ENCODE data around the gene EDNRA. TPM values are rescaled to one million over a fixed set of nuclear protein-coding genes. Genes with fewer than 3 reads are reported as not detected.

The EDNRA gene
- total and polyA plus RNA-seq, 8 donors, result 26.6 to 124 (median 101) TPM

DNA sequence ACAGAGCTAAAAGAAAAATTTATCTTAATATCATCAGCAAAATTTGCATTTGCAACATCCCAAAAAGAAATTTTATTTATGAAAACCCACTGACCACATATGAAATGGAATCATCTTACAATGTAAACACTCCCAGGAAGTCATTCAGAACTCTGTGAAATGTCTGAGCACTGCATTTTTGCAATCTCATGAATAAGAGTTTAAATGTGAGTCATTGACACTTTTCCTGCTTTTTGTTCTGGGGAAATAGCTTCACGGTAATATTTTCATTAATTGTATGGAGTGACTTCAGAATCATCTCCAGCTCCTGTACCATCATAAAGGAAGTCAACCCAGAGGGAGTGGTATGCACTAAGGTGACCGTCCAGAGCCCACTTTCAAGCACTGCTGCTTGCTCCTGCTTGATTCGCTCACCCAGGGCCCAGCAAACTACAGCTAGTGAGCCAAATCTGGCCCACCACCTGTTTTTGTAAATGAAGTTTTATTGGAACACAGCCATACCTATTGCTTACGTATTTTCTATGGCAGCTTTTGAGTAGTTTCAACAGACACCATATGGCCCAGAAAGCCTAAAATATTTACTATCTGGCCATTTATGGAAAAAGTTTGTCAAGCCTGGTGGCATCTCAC lies 17.2 kb downstream of the EDNRA start:
- H3K4me1 ChIP-seq, result no peaks in the 10 kb centered on the region
- intact Hi-C loops (cut with DNase I), result no loop called here
- no peaks in the 10 kb centered on the region for H3K9me3 ChIP-seq
- DNase-seq, result no peak
- no peak overlapping the region for H3K4me3 ChIP-seq
- H3K27ac ChIP-seq, result peak overlapping the region in 1 of 2 donors; percentile 66
- ATAC-seq, result peak; percentile 58
- TF ChIP-seq, protein P1, sequence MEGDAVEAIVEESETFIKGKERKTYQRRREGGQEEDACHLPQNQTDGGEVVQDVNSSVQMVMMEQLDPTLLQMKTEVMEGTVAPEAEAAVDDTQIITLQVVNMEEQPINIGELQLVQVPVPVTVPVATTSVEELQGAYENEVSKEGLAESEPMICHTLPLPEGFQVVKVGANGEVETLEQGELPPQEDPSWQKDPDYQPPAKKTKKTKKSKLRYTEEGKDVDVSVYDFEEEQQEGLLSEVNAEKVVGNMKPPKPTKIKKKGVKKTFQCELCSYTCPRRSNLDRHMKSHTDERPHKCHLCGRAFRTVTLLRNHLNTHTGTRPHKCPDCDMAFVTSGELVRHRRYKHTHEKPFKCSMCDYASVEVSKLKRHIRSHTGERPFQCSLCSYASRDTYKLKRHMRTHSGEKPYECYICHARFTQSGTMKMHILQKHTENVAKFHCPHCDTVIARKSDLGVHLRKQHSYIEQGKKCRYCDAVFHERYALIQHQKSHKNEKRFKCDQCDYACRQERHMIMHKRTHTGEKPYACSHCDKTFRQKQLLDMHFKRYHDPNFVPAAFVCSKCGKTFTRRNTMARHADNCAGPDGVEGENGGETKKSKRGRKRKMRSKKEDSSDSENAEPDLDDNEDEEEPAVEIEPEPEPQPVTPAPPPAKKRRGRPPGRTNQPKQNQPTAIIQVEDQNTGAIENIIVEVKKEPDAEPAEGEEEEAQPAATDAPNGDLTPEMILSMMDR (IDR thresholded peaks at IDR 0.05), result no peak
- no peaks in the 10 kb centered on the region for H3K27me3 ChIP-seq
- no peaks in the 10 kb centered on the region for H3K36me3 ChIP-seq

GRCh38 chr4:147508346-147508745 lies 27.4 kb downstream of the EDNRA start:
- DNase-seq (no peak), ATAC-seq (no peak)
- H3K36me3 ChIP-seq, result no peaks in the 10 kb centered on the region
- H3K9me3 ChIP-seq, result no peaks in the 10 kb centered on the region
- H3K4me1 ChIP-seq, result no peaks in the 10 kb centered on the region
- no peak overlapping the region for H3K27ac ChIP-seq
- TF ChIP-seq, protein P1 (IDR thresholded peaks at IDR 0.05), result no peak
- intact Hi-C loops (cut with DNase I), result no loop called here
- H3K4me3 ChIP-seq, result no peak overlapping the region
- no peaks in the 10 kb centered on the region for H3K27me3 ChIP-seq

DNA sequence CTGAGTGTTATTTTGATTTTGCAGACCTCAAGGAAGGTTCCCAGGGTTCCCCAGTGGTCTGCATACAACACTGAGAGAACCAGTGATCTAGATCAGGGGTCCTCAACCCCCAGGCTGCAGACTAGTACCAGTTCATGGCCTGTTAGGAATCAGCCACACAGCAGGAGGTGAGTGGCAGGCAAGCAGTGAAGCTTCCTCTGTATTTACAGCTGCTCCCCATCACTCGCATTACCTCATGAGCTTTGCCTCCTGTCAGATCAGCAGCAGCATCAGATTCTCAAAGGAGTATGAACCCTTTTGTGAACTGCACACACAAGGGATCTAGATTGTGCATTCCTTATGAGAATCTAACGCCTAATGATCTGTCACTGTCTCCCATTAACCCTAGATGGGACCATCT lies 28.5 kb downstream of the EDNRA start:
- ATAC-seq, result no peak
- TF ChIP-seq, protein P1 (IDR thresholded peaks at IDR 0.05), result no peak
- Histone ChIP-seq H3K27ac (no peak overlapping the region), H3K36me3 (no peaks in the 10 kb centered on the region), H3K27me3 (no peaks in the 10 kb centered on the region), H3K4me1 (no peaks in the 10 kb centered on the region), H3K4me3 (no peak overlapping the region), H3K9me3 (no peaks in the 10 kb centered on the region)
- intact Hi-C loops (cut with DNase I), result no loop called here
- DNase-seq, result no peak

DNA sequence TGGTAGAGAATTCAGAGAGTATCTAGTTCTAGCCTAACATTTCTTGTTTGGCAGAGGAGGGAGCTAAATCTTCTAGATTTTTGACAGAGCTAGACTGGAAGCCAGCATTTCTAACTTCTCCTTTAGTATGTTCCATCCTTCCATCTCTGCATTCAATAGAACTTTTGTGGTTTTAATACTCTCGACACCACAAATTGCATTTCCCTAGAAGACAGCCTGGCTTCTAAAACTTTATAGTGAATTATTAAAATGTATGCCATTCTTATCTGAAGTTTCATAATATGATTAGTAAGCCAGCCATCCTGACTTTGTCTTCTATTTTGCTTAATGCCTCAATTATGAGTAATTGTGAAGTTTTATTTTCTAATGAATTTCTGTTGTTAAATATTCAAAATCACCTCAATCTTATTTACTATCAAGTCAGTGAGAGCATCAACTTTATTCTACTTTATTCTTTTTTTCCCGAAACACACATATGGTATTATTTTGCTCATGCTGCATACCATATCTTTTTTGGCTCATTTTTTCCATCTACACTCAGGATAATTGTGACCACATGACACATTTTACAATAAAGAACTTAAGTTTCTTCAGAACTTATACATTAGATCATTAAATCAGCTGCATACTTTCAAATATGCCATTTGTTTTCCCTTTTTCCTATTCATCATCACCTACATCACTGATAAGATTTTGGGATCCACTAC lies 30.2 kb downstream of the EDNRA start:
- H3K4me1 ChIP-seq, result no peaks in the 10 kb centered on the region
- DNase-seq, result no peak
- H3K27ac ChIP-seq, result no peak overlapping the region
- intact Hi-C loops (cut with DNase I), result no loop called here
- H3K4me3 ChIP-seq, result no peak overlapping the region
- TF ChIP-seq, protein P1 (IDR thresholded peaks at IDR 0.05), result no peak
- H3K36me3 ChIP-seq, result no peaks in the 10 kb centered on the region
- no peaks in the 10 kb centered on the region for H3K27me3 ChIP-seq
- ATAC-seq, result no peak
- no peaks in the 10 kb centered on the region for H3K9me3 ChIP-seq

DNA sequence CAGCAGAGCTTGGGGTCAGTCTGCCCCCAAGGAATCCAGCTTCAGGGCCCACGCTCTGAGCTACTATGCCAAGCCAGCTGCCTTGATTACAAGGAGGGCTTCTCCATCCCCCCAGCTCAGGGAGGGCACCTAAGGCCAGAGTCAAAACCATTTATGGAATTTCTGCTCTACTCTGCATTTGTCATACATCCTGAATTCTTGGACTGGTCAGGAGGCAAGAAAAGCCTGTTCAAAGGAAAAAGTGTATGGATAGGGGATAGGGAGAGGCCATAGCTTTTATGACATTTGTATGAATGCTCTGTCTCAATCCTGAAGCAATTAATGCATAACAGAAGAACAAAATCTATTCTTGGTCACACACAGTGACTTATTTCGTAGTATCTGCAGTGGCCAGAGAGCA lies 32.2 kb downstream of the EDNRA start:
- Histone ChIP-seq H3K9me3 (no peaks in the 10 kb centered on the region), H3K36me3 (no peaks in the 10 kb centered on the region), H3K4me1 (no peaks in the 10 kb centered on the region), H3K27ac (no peak overlapping the region), H3K27me3 (no peaks in the 10 kb centered on the region), H3K4me3 (no peak overlapping the region)
- TF ChIP-seq, protein P1 (IDR thresholded peaks at IDR 0.05), result no peak
- DNase-seq, result no peak
- ATAC-seq, result no peak
- intact Hi-C loops (cut with DNase I), result no loop called here

Measured in left lung (tissue), 10 donors.